HL-60/S4 (cell line): ENCODE results near the gene NT5DC2.

ENCODE experiments used
- in situ Hi-C: fragments of 300-500 bp; cut with MboI; formaldehyde crosslinking; loops from 2 replicates; pipeline ENCODE4 v1.14.3; 2022; ENCODE audit warnings: low sequenced_read_pairs

Gene NT5DC2

GRCh38 chr3:52512727-52513126 is 20.9 kb downstream of the NT5DC2 start:
- in situ Hi-C loops, result no loop called here

- in situ Hi-C loops, result no loop called here
These were observed 21.6 kb downstream of the NT5DC2 start for GRCh38 chr3:52512105-52512504.

- in situ Hi-C loops, result no loop called here
These were observed 22.1 kb downstream of the NT5DC2 start for GRCh38 chr3:52511509-52511908.

- in situ Hi-C loops, result no loop called here
These were observed 23.8 kb downstream of the NT5DC2 start for GRCh38 chr3:52509753-52510328.

GRCh38 chr3:52507359-52507758 is 26.3 kb downstream of the NT5DC2 start:
- in situ Hi-C loops, result no loop called here

- in situ Hi-C loops, result no loop called here
These were observed 27.2 kb downstream of the NT5DC2 start for GRCh38 chr3:52506266-52506966.

- in situ Hi-C loops, result no loop called here
These were observed 28.7 kb downstream of the NT5DC2 start for GRCh38 chr3:52504977-52505376.

GRCh38 chr3:52503788-52504424 is 29.8 kb downstream of the NT5DC2 start:
- in situ Hi-C loops, result no loop called here

GRCh38 chr3:52502808-52503350 is 30.8 kb downstream of the NT5DC2 start:
- in situ Hi-C loops, result no loop called here

- in situ Hi-C loops, result no loop called here
These were observed 31.7 kb downstream of the NT5DC2 start for GRCh38 chr3:52502001-52502400.

- in situ Hi-C loops, result no loop called here
These were observed 32.6 kb downstream of the NT5DC2 start for GRCh38 chr3:52501046-52501445.

GRCh38 chr3:52498137-52499054 is 35.3 kb downstream of the NT5DC2 start:
- in situ Hi-C loops, result no loop called here

- in situ Hi-C loops, result no loop called here
These were observed 37.7 kb downstream of the NT5DC2 start for GRCh38 chr3:52495777-52496602.

GRCh38 chr3:52494886-52495495 is 38.7 kb downstream of the NT5DC2 start, which contains the start of gene STAB1:
STAB1 (plus strand) TSS chr3:52495338; CDS start chr3:52495414, 76 bp downstream.
- in situ Hi-C loops, result no loop called here

GRCh38 chr3:52494445-52494844 is 39.2 kb downstream of the NT5DC2 start:
- in situ Hi-C loops, result no loop called here

- in situ Hi-C loops, result no loop called here
These were observed 40.2 kb downstream of the NT5DC2 start for GRCh38 chr3:52493232-52494017.

- in situ Hi-C loops, result no loop called here
These were observed 41.6 kb downstream of the NT5DC2 start for GRCh38 chr3:52492059-52492458.

GRCh38 chr3:52490939-52491526 is 42.6 kb downstream of the NT5DC2 start:
- in situ Hi-C loops, result no loop called here
